ENCODE results near the gene ENDOD1. TPM values are rescaled to one million over a fixed set of nuclear protein-coding genes. Genes with fewer than 3 reads are reported as not detected.
"Not testable (repeated sequence)": the region's sequence is repeated elsewhere in the genome, so short reads cannot be mapped to it uniquely, and the experiment has no call there.

ENDOD1 gene, protein sequence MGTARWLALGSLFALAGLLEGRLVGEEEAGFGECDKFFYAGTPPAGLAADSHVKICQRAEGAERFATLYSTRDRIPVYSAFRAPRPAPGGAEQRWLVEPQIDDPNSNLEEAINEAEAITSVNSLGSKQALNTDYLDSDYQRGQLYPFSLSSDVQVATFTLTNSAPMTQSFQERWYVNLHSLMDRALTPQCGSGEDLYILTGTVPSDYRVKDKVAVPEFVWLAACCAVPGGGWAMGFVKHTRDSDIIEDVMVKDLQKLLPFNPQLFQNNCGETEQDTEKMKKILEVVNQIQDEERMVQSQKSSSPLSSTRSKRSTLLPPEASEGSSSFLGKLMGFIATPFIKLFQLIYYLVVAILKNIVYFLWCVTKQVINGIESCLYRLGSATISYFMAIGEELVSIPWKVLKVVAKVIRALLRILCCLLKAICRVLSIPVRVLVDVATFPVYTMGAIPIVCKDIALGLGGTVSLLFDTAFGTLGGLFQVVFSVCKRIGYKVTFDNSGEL
- total RNA-seq: 10 to 100 TPM; 23.8 TPM

DNA sequence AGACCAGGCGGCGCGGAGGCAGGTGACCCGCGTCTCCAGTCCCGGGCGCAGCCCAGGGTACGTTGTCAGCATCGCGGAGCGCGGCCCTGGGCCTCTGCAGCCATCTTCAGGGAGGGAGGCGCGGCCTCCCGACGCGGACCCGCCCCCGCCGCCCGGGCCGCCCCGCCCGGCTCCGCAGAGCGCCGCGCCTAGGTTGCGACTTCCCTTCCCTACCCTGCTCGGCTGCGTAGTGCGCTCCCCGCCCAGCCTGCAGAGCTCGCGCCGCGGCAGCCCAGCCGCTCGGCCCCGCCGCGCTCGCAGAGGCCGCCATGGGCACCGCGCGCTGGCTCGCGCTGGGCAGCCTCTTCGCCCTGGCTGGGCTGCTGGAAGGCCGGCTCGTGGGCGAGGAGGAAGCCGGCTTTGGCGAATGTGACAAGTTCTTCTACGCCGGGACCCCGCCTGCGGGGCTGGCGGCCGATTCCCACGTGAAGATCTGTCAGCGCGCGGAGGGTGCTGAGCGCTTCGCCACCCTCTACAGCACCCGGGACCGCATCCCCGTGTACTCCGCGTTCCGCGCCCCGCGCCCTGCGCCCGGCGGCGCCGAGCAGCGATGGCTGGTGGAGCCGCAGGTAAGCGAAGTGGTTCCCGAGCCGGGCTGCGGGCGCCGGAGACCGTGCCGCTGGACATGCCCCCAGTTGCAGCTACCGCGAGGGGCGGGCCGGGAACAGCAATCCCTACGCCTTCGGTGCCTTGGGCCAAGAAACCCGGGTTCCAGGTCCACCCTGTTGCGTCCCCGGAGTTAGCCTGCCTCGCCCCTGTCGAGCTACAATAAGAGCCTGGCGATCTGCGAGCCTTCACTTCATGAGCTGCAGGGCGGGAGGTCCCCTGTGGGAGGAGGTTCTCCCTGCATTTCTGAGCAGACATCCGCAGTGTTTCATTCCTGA lies at the start of gene ENDOD1:
TSS of gene ENDOD1 (plus strand) at position 227 of the 923 bp plus-strand sequence. CDS start at position 309, 82 bp downstream.
- Mint-ChIP-seq H3K4me3 (peak within 1 kb of the TSS; percentile 93), H3K4me1 (peaks cover 54% of the 10 kb centered on the region), H3K9me3 (no peaks in the 10 kb centered on the region), H3K27me3 (no peaks in the 10 kb centered on the region), H3K36me3 (peaks cover 7% of the 10 kb centered on the region), H3K27ac (peak within 1 kb of the TSS; percentile 98)
- DNase-seq (peak; percentile 92), ATAC-seq (ENCODE audit: low read depth) (peak; percentile 95)
- POLR2A ChIA-PET: interaction anchor here (0.6 to 7.6 kb wide), 22 partner anchors 9 to 1349 kb away, joined by 3 to 152 read pairs (median 8); partner anchors contain the start of genes CEP57, CWC15, FAM76B and KDM4D

DNA sequence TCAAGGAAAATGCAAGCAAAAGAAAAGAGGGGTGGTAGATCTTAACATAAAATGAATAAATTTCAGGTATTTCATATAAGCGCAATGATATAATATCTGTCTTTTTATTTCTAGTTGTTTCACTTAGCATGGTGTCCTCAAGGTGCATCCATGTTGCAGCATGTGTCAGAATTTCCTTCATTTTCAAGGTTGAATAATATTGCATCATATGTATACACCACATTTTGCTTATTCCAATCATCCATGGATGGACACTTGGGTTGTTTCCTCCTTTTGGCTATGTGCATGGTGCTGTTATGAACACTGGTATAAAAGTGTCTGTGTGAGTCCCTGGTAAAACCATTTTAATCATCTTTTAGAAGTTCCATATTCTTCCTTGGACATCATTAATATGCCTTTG lies 47.4 kb upstream of the ENDOD1 start:
- H3K27me3 Mint-ChIP-seq: peaks cover 38% of the 10 kb centered on the region
- H3K9me3 Mint-ChIP-seq: no peaks in the 10 kb centered on the region
- ATAC-seq (ENCODE audit: low read depth): no peak
- POLR2A ChIA-PET: no interaction called here
- no peaks in the 10 kb centered on the region for H3K36me3 Mint-ChIP-seq
- no peak overlapping the region for H3K4me3 Mint-ChIP-seq
- no peak for DNase-seq
- no peaks in the 10 kb centered on the region for H3K4me1 Mint-ChIP-seq
- no peak overlapping the region for H3K27ac Mint-ChIP-seq

DNA sequence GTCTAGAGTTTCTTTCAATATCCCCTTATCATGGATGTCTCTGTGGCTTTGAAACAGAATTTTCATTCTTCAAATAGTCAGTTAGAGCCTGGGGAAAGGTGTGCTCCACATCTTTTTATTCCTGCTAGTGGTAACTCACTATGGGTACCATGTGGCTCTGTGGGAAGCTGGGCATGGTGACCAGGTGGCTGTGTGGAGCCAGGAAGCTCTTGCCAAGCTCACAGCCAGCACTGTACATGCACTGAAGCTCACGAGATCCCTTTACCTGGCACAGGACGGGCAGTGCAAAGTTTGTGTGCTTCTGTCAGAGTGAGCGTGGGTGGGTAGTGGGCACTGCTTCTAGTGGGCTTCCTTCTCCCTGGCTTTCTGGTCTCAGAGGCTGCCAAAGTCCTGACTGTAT lies 46.7 kb upstream of the ENDOD1 start:
- Mint-ChIP-seq H3K27ac (no peak overlapping the region), H3K36me3 (no peaks in the 10 kb centered on the region), H3K27me3 (peaks cover 40% of the 10 kb centered on the region), H3K4me1 (no peaks in the 10 kb centered on the region), H3K4me3 (no peak overlapping the region), H3K9me3 (no peaks in the 10 kb centered on the region)
- ATAC-seq (ENCODE audit: low read depth) (no peak), DNase-seq (no peak)
- POLR2A ChIA-PET: no interaction called here

DNA sequence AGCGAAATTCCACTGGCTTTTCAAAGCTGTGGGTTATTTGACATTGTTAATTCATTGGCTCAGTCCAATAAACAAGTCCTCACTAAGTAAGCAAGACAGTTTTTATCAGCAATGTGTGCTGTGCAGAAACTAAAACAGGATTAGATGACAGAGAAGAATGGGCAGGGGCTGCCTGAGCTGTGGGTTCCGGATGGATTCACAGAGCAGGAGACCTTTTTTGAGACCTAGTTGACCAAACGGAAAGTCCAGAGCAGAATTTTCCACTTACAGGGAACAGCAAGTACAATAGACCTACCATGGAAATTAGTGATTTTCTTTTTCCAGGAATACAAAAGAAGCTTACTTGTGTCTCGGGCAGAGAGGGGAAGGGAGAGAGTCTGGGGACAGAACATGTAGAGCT lies 45.6 kb upstream of the ENDOD1 start:
- no peaks in the 10 kb centered on the region for H3K4me1 Mint-ChIP-seq
- ATAC-seq (ENCODE audit: low read depth): no peak
- no peak overlapping the region for H3K4me3 Mint-ChIP-seq
- no peaks in the 10 kb centered on the region for H3K36me3 Mint-ChIP-seq
- DNase-seq: no peak
- peaks cover 40% of the 10 kb centered on the region for H3K27me3 Mint-ChIP-seq
- POLR2A ChIA-PET: no interaction called here
- no peaks in the 10 kb centered on the region for H3K9me3 Mint-ChIP-seq
- no peak overlapping the region for H3K27ac Mint-ChIP-seq

DNA sequence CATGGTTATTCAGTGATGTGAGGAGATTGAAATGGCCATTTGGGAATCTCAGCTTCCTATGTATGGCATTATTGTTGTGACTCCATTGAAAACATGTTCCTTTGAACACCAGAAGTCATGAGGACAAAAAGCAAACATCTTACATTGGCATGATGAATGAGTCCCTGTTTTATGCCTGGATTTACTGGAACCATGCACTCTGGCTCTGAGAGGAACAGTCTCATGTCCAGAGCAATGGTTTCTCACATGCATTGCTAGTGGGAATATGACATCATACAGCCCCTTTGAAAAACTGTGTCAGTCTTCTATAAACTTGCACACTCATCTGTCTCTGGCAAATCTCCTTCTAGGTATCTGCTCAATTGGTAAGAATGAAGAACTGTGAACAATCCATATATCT lies 43.8 kb upstream of the ENDOD1 start:
- H3K9me3 Mint-ChIP-seq: no peaks in the 10 kb centered on the region
- DNase-seq: no peak
- H3K4me1 Mint-ChIP-seq: no peaks in the 10 kb centered on the region
- POLR2A ChIA-PET: interaction anchor here (0.6 to 1.3 kb wide), 2 partner anchors 21 to 22 kb away, joined by 3 read pairs; partner anchors contain the start of gene SRSF8
- peaks cover 44% of the 10 kb centered on the region for H3K27me3 Mint-ChIP-seq
- H3K36me3 Mint-ChIP-seq: no peaks in the 10 kb centered on the region
- H3K4me3 Mint-ChIP-seq: no peak overlapping the region
- H3K27ac Mint-ChIP-seq: no peak overlapping the region
- ATAC-seq (ENCODE audit: low read depth): no peak

DNA sequence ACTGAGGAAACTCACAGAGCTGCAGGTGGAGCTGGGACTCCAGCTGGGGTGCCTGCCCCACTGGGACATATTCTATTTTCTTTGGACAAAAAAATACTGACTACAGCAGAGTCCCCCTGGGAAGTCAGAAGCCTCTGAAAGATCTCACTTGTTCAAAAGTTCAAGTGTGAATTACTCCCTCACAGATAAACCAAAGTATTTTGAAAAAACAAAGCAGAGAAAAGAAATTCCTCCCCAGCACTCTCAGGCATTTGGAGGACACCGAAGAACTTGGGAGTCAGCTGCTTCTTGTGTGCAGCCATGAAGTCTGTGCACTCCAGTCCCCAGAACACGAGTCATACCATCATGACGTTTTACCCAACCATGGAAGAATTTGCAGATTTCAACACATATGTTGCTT lies 40.5 kb upstream of the ENDOD1 start, which contains the start of gene KDM4F:
TSS of gene KDM4F (plus strand) at position 301 of the 400 bp plus-strand sequence.
- H3K36me3 Mint-ChIP-seq; DNase-seq; ATAC-seq (ENCODE audit: low read depth); H3K4me1 Mint-ChIP-seq; POLR2A ChIA-PET; H3K27ac Mint-ChIP-seq; H3K9me3 Mint-ChIP-seq; H3K4me3 Mint-ChIP-seq: not testable (repeated sequence)
- H3K27me3 Mint-ChIP-seq: peaks cover 47% of the 10 kb centered on the region

DNA sequence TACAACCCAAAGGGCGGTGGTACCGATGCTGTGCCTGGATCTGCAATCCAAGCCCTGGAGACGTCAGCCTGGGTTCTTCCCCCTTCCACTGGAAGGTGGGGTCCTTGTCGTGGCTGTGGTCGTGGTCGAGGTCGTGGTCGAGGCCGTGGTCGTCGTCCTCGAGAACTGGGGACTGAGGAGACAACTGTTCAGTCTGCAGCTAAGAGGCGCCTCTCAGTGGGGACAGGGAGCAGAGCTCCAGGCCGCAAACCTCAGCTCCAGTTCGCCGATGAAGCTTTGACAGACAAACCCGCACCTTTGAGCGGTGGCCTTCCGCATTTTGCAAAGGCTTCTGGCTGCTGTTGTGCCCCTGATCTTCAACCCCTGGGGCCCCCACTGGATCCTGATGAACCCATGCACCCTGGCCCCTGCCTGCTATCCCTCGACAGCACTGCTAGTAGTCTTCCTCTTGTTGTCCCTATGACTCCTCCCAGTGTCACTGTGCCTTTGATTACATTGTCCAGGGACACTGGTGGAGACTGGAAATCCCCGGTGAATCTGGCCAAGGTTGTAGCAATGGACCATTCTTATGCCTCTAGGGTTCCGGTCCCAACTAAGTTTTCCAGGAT lies 38.9 kb upstream of the ENDOD1 start:
- Mint-ChIP-seq H3K4me3 (no peak overlapping the region), H3K27me3 (peaks cover 40% of the 10 kb centered on the region), H3K4me1 (no peaks in the 10 kb centered on the region), H3K9me3 (no peaks in the 10 kb centered on the region), H3K36me3 (no peaks in the 10 kb centered on the region), H3K27ac (no peak overlapping the region)
- POLR2A ChIA-PET: no interaction called here
- DNase-seq (no peak), ATAC-seq (ENCODE audit: low read depth) (no peak)

DNA sequence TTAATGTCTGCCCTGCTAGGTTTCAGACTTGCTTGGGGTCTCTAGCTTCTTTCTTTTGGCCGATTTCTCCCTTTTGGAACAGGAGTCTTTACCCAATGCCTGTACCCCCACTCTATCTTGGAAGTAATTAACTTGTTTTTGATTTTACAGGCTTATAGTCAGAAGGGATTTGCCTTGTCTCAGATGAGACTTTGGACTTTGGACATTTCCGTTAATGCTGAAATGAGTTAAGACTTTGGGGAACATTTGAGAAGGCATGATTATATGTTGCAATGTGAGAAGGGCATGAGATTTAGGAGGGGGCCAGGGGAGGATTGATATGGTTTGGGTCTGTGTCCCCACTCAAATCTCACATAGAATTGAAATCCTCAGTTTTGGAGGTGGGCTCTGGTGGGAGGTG lies 35.3 kb upstream of the ENDOD1 start:
- Mint-ChIP-seq H3K4me3 (no peak overlapping the region), H3K4me1 (no peaks in the 10 kb centered on the region), H3K27ac (no peak overlapping the region), H3K36me3 (no peaks in the 10 kb centered on the region), H3K27me3 (peaks cover 31% of the 10 kb centered on the region), H3K9me3 (no peaks in the 10 kb centered on the region)
- no peak for ATAC-seq (ENCODE audit: low read depth)
- DNase-seq: no peak
- POLR2A ChIA-PET: no interaction called here

DNA sequence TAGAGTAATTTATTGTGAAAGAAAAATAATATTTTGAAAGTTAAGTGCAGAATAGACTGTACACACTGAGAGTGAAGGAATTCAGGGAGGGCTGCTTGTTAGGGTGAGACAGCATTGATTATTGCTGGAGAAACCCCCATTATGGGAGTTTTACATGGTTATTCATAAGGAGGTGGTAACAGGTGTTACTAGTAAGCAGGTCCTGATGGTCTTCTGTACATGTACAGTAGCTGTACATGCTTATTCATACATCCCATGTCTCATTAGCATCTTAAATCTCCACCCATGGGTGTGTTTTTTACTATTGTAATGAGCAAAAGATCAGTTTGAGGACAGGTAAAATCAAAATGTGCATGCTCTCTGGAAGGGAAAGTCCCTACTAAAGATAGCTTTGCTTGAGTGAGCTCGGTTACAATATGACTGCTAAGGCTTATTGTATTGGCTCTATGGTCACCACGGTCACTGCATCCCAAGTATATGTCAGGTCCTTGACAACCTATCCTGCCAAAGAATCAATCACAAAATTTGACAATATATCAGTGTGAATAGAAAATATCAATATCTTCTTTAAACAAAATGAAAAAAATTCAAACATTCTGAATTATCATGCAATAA lies 34.3 kb upstream of the ENDOD1 start:
- H3K27me3 Mint-ChIP-seq: peaks cover 35% of the 10 kb centered on the region
- H3K4me3 Mint-ChIP-seq: no peak overlapping the region
- no peaks in the 10 kb centered on the region for H3K9me3 Mint-ChIP-seq
- H3K4me1 Mint-ChIP-seq: no peaks in the 10 kb centered on the region
- POLR2A ChIA-PET: interaction anchor here (0.6 kb wide), 1 partner anchor 1205 kb away, joined by 3 read pairs; the partner anchor contains the start of gene VSTM5
- DNase-seq (no peak), ATAC-seq (ENCODE audit: low read depth) (no peak)
- H3K27ac Mint-ChIP-seq: no peak overlapping the region
- no peaks in the 10 kb centered on the region for H3K36me3 Mint-ChIP-seq

DNA sequence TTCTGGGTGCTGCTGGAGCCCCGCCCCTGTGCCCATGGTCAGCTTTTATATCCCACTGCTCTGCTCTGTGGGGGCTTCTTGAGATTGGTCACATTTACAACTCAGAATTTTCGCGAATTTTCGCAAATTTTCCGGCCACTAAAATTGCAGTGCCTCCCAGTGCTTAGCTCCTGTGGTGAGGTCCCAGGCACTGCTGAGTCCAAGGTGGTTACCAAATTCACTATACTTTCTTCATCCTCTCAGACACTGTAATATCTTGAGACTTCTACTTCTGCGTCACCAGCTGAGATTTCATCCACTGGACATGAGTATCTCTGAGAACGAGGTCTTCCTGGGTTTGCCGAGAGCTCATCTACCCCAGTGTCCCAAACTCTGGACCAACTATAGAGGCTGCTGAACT lies 31.7 kb upstream of the ENDOD1 start:
- no peak for ATAC-seq (ENCODE audit: low read depth)
- Mint-ChIP-seq H3K4me3 (no peak overlapping the region), H3K4me1 (no peaks in the 10 kb centered on the region), H3K9me3 (no peaks in the 10 kb centered on the region), H3K27me3 (peaks cover 43% of the 10 kb centered on the region), H3K27ac (no peak overlapping the region), H3K36me3 (no peaks in the 10 kb centered on the region)
- DNase-seq: no peak
- POLR2A ChIA-PET: no interaction called here

DNA sequence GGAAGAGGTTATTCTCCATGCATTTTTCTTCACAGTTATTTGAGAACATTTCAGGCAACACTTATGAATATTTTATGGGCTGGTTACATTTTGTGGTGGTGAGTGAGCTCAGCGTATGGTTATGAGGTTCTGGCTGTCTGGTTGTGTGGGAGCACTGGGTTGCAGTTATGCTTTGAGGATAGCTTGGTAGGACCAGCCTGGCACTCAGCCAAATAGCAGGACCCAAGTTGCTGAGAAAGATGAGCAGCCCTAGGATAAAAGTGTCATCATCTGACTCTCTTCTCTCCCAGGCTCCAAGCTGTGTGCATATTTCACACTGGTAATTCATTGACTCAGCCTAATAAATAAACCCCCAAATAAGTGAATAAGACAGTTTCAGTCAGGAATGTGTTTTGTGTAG lies 31.0 kb upstream of the ENDOD1 start:
- no peak overlapping the region for H3K4me3 Mint-ChIP-seq
- H3K36me3 Mint-ChIP-seq: no peaks in the 10 kb centered on the region
- H3K27ac Mint-ChIP-seq: no peak overlapping the region
- H3K4me1 Mint-ChIP-seq: no peaks in the 10 kb centered on the region
- no peaks in the 10 kb centered on the region for H3K9me3 Mint-ChIP-seq
- no peak for ATAC-seq (ENCODE audit: low read depth)
- H3K27me3 Mint-ChIP-seq: peaks cover 41% of the 10 kb centered on the region
- DNase-seq: no peak
- POLR2A ChIA-PET: no interaction called here

DNA sequence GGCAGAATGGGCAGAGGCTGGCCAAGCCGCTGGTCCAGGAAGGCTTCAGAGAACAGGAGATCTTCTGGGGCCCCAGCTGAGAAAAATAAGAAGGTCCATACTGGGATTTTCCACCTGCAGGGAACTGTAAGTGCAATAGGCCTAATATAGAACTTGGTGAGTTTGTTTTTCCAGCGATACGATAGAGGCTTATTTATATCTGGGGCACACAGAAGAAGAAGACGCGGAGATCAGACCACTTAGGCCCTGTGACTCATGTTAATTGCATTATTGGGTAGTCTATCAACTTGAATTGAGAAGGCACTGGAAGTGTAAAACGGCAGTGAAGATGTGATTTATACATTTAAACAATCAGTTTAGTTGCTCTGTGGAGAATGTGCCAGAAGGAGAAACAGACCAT lies 30.6 kb upstream of the ENDOD1 start:
- Mint-ChIP-seq H3K9me3 (no peaks in the 10 kb centered on the region), H3K27ac (no peak overlapping the region), H3K27me3 (peaks cover 42% of the 10 kb centered on the region), H3K36me3 (no peaks in the 10 kb centered on the region), H3K4me1 (no peaks in the 10 kb centered on the region), H3K4me3 (no peak overlapping the region)
- no peak for DNase-seq
- no peak for ATAC-seq (ENCODE audit: low read depth)
- POLR2A ChIA-PET: no interaction called here

DNA sequence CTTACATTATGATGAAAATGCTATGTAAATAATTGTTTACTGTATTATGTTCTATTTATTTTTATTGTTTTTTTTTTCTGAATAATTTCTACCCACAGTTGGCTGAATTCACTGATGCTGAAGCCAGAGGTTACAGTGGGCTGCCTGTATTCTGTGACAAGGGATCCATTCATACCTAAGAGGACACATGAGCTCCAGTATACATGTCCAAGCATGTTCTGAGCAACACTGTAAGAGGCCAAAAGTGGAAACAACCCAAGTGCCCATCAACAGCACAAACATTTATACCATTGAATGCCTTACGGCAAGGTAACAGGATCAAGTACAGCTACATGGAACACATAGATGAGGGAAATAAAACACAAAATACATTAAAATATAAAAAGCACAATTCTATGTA lies 24.3 kb upstream of the ENDOD1 start:
- no peak for ATAC-seq (ENCODE audit: low read depth)
- Mint-ChIP-seq H3K9me3 (no peaks in the 10 kb centered on the region), H3K4me1 (peaks cover 10% of the 10 kb centered on the region), H3K27me3 (peaks cover 15% of the 10 kb centered on the region), H3K4me3 (no peak overlapping the region), H3K27ac (no peak overlapping the region), H3K36me3 (peaks cover 4% of the 10 kb centered on the region)
- no peak for DNase-seq
- POLR2A ChIA-PET: no interaction called here
